GM23338 (cell line): Measurements from ENCODE around the gene ASB3. TPM values are rescaled to one million over a fixed set of nuclear protein-coding genes. Genes with fewer than 3 reads are reported as not detected.

Experiments used
- ATAC-seq: fragments of 200-7000 bp; cut with Tn5 transposase; 3 replicates; pipeline ENCODE4 v1.9.1; 2020
- DNase-seq: peaks from one replicate; pipeline ENCODE4 v3.0.0-alpha.2; 2015; ENCODE audit warnings: low spot score
- H2AFZ ChIP-seq: fragments of 200-600 bp; sonication (generic); 2 replicates; pipeline ENCODE4 v1.8.0; 2016; ENCODE audit warnings: antibody characterized with exemption, mild to moderate bottlenecking, moderate library complexity
- H3F3A ChIP-seq: fragments of 200-600 bp; sonication (generic); replicated peaks from 2 replicates; pipeline ENCODE4 v1.8.0; 2017; ENCODE audit warnings: antibody characterized with exemption, mixed run types, low read depth
- H3K27ac ChIP-seq: fragments of 200-600 bp; sonication (generic); 2 replicates; pipeline ENCODE4 v1.6.1; 2016; ENCODE audit warnings: low read depth
- H3K27me3 ChIP-seq: fragments of 200-600 bp; sonication (generic); 2 replicates; pipeline ENCODE4 v1.8.0; 2016; ENCODE audit warnings: mild to moderate bottlenecking, mixed run types, moderate library complexity; ENCODE audit not compliant: insufficient read depth
- H3K36me3 ChIP-seq: fragments of 200-600 bp; sonication (generic); 2 replicates; pipeline ENCODE4 v1.8.0; 2016; ENCODE audit warnings: mild to moderate bottlenecking; ENCODE audit not compliant: insufficient read depth
- H3K4me1 ChIP-seq: fragments of 200-600 bp; sonication (generic); 2 replicates; pipeline ENCODE4 v1.8.0; 2016; ENCODE audit warnings: mild to moderate bottlenecking, moderate library complexity; ENCODE audit not compliant: insufficient read depth
- H3K4me2 ChIP-seq: fragments of 200-600 bp; sonication (generic); 2 replicates; pipeline ENCODE4 v1.7.1; 2017; ENCODE audit warnings: mixed run types
- H3K4me3 ChIP-seq: fragments of 200-600 bp; sonication (generic); 2 replicates; pipeline ENCODE4 v1.6.1; 2016; ENCODE audit warnings: mixed run types
- H3K79me2 ChIP-seq: fragments of 200-600 bp; sonication (generic); replicated peaks from 2 replicates; pipeline ENCODE4 v1.8.0; 2017; ENCODE audit warnings: mild to moderate bottlenecking; ENCODE audit not compliant: insufficient read depth
- H3K9me2 ChIP-seq: fragments of 200-600 bp; sonication (generic); 2 replicates; pipeline ENCODE4 v1.8.0; 2017; ENCODE audit not compliant: insufficient read depth
- H4K20me1 ChIP-seq: fragments of 200-600 bp; sonication (generic); replicated peaks from 2 replicates; pipeline ENCODE4 v1.8.0; 2017; ENCODE audit warnings: mild to moderate bottlenecking; ENCODE audit not compliant: insufficient read depth
- H3K27ac Mint-ChIP-seq: 2 replicates; pipeline ENCODE4 v1.8.0; 2020; ENCODE audit warnings: inconsistent platforms, mild to moderate bottlenecking, moderate library complexity, mixed read lengths
- H3K27me3 Mint-ChIP-seq: 3 replicates; pipeline ENCODE4 v1.8.0; 2022; ENCODE audit warnings: low read depth, mild to moderate bottlenecking, moderate library complexity, mixed read lengths, inconsistent platforms; ENCODE audit not compliant: insufficient read depth, poor library complexity
- H3K36me3 Mint-ChIP-seq: 3 replicates; pipeline ENCODE4 v1.8.0; 2021; ENCODE audit warnings: low read depth, mild to moderate bottlenecking, inconsistent platforms, moderate library complexity, mixed read lengths
- H3K4me1 Mint-ChIP-seq: 3 replicates; pipeline ENCODE4 v1.8.0; 2020; ENCODE audit warnings: mild to moderate bottlenecking, inconsistent platforms, mixed read lengths
- H3K4me3 Mint-ChIP-seq: 3 replicates; pipeline ENCODE4 v1.8.0; 2021; ENCODE audit warnings: moderate library complexity, mild to moderate bottlenecking, inconsistent platforms, mixed read lengths
- H3K9me3 Mint-ChIP-seq: 3 replicates; pipeline ENCODE4 v1.8.0; 2020; ENCODE audit warnings: moderate library complexity, mild to moderate bottlenecking, inconsistent platforms, mixed read lengths
- CREB1 ChIP-seq: fragments of 250-450 bp; sonication (Bioruptor Pico); IDR thresholded peaks from 2 replicates; pipeline ENCODE4 v1.5.0; 2020; ENCODE audit warnings: low read depth, mild to moderate bottlenecking, moderate library complexity
- EZH2 ChIP-seq: fragments of 200-600 bp; sonication (generic); IDR thresholded peaks from one replicate; pipeline ENCODE4 v1.8.0; 2017; ENCODE audit warnings: antibody characterized with exemption, mild to moderate bottlenecking, low read depth; ENCODE audit not compliant: unreplicated experiment
- EZH2phosphoT487 ChIP-seq: fragments of 200-600 bp; sonication (generic); IDR thresholded peaks from one replicate; pipeline ENCODE4 v1.8.1; 2018; ENCODE audit warnings: antibody characterized with exemption; ENCODE audit not compliant: unreplicated experiment
- JUNB ChIP-seq: IDR thresholded peaks from one replicate; pipeline ENCODE4 v1.6.1; 2016; ENCODE audit warnings: antibody characterized with exemption; ENCODE audit not compliant: unreplicated experiment
- NANOG ChIP-seq: IDR thresholded peaks from 2 replicates; pipeline ENCODE4 v1.6.1; 2016; ENCODE audit warnings: antibody characterized with exemption, borderline replicate concordance
- POLR2AphosphoS5 ChIP-seq: IDR thresholded peaks from 2 replicates; pipeline ENCODE4 v1.6.1; 2016; ENCODE audit warnings: antibody characterized with exemption, low read depth
- STAT1 ChIP-seq: IDR thresholded peaks from one replicate; pipeline ENCODE4 v1.6.1; 2016; ENCODE audit warnings: antibody characterized with exemption; ENCODE audit not compliant: unreplicated experiment
- ZNF114 ChIP-seq: fragments of 250-450 bp; sonication (Bioruptor Pico); IDR thresholded peaks from 2 replicates; pipeline ENCODE4 v1.5.0; 2020; ENCODE audit warnings: mild to moderate bottlenecking, moderate library complexity
- ZNF331 ChIP-seq: fragments of 250-450 bp; sonication (Bioruptor Pico); IDR thresholded peaks from 2 replicates; pipeline ENCODE4 v1.5.0; 2020; ENCODE audit warnings: low read depth, mild to moderate bottlenecking, moderate library complexity
- polyA plus RNA-seq: library from polyadenylated mRNA; unstranded; fragments of >200 nt; fragmentation: Nextera tagmentation; extraction: Ambion mirVana; gene quantifications from 2 replicates; pipeline ENCODE4 v1.2.1, GENCODE V29; 2016
- total RNA-seq: library from RNA; depleted of rRNA; stranded (reverse); fragments of >200 nt; shearing (Covaris generic); gene quantifications from 2 replicates; pipeline ENCODE4 v1.2.3, GENCODE V29; 2014
- TF ChIP-seq, protein P1 (sequence below): fragments of 250-450 bp; sonication (Bioruptor Pico); IDR thresholded peaks from 2 replicates; pipeline ENCODE4 v1.5.0; 2020; ENCODE audit warnings: mild to moderate bottlenecking, moderate library complexity
- TF ChIP-seq, protein P2 (sequence below): IDR thresholded peaks from 2 replicates; pipeline ENCODE4 v1.6.1; 2016; ENCODE audit warnings: antibody characterized with exemption
- TF ChIP-seq, protein P3 (sequence below): IDR thresholded peaks from one replicate; pipeline ENCODE4 v1.6.1; 2018; ENCODE audit warnings: antibody characterized with exemption; ENCODE audit not compliant: unreplicated experiment
- TF ChIP-seq, protein P4 (sequence below), 2 experiments: fragments of 200-600 bp in 1 of 2; sonication (generic) in 1 of 2; conservative IDR thresholded peaks; 2 replicates each; pipeline versions ENCODE4 v1.5.1 to v1.6.1; 2016 to 2017; ENCODE audit warnings: antibody characterized with exemption in 2 of 2, low read depth in 2 of 2, mild to moderate bottlenecking in 2 of 2, moderate library complexity in 1 of 2

The ASB3 gene
- total and polyA plus RNA-seq, 2 experiments from 2014 or later, result 22.4 to 30.5 TPM

DNA sequence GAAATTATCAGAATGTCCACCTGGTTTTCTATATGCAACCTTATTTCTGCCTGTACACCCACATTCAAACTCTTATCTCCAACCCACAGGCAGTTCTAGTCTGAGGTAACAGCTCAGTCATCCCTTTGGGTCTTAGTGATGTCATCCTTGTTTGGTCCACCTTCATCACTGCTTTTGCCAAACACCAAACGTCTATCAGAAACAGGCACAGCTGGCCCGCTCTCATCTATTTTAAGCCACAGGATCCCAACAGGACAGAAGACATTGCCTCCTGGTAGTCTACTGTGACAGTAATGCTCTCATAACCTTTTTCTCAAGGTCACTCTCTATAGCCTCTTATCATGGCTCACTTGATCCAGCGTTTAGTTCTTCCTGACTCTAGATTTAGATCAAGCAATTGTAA, 118.1 kb downstream of the ASB3 start:
- no peaks in the 10 kb centered on the region for H3K27me3 Mint-ChIP-seq
- Histone ChIP-seq H3K79me2 (no peaks in the 10 kb centered on the region), H3K27me3 (no peaks in the 10 kb centered on the region), H3K9me2 (no peaks in the 10 kb centered on the region), H3K4me3 (no peak overlapping the region), H3F3A (no peaks in the 10 kb centered on the region), H3K4me2 (no peak overlapping the region), H4K20me1 (no peaks in the 10 kb centered on the region), H3K27ac (no peak overlapping the region), H3K36me3 (0 out of 2 replicates have a peak, but pooled peaks cover 3% of the 10 kb centered on the region), H3K4me1 (no peaks in the 10 kb centered on the region), H2AFZ (no peak overlapping the region)
- no peaks in the 10 kb centered on the region for H3K4me1 Mint-ChIP-seq
- H3K27ac Mint-ChIP-seq, result no peak overlapping the region
- no peak overlapping the region for H3K4me3 Mint-ChIP-seq
- no peak for TF ChIP-seq STAT1
- TF ChIP-seq, protein P1, sequence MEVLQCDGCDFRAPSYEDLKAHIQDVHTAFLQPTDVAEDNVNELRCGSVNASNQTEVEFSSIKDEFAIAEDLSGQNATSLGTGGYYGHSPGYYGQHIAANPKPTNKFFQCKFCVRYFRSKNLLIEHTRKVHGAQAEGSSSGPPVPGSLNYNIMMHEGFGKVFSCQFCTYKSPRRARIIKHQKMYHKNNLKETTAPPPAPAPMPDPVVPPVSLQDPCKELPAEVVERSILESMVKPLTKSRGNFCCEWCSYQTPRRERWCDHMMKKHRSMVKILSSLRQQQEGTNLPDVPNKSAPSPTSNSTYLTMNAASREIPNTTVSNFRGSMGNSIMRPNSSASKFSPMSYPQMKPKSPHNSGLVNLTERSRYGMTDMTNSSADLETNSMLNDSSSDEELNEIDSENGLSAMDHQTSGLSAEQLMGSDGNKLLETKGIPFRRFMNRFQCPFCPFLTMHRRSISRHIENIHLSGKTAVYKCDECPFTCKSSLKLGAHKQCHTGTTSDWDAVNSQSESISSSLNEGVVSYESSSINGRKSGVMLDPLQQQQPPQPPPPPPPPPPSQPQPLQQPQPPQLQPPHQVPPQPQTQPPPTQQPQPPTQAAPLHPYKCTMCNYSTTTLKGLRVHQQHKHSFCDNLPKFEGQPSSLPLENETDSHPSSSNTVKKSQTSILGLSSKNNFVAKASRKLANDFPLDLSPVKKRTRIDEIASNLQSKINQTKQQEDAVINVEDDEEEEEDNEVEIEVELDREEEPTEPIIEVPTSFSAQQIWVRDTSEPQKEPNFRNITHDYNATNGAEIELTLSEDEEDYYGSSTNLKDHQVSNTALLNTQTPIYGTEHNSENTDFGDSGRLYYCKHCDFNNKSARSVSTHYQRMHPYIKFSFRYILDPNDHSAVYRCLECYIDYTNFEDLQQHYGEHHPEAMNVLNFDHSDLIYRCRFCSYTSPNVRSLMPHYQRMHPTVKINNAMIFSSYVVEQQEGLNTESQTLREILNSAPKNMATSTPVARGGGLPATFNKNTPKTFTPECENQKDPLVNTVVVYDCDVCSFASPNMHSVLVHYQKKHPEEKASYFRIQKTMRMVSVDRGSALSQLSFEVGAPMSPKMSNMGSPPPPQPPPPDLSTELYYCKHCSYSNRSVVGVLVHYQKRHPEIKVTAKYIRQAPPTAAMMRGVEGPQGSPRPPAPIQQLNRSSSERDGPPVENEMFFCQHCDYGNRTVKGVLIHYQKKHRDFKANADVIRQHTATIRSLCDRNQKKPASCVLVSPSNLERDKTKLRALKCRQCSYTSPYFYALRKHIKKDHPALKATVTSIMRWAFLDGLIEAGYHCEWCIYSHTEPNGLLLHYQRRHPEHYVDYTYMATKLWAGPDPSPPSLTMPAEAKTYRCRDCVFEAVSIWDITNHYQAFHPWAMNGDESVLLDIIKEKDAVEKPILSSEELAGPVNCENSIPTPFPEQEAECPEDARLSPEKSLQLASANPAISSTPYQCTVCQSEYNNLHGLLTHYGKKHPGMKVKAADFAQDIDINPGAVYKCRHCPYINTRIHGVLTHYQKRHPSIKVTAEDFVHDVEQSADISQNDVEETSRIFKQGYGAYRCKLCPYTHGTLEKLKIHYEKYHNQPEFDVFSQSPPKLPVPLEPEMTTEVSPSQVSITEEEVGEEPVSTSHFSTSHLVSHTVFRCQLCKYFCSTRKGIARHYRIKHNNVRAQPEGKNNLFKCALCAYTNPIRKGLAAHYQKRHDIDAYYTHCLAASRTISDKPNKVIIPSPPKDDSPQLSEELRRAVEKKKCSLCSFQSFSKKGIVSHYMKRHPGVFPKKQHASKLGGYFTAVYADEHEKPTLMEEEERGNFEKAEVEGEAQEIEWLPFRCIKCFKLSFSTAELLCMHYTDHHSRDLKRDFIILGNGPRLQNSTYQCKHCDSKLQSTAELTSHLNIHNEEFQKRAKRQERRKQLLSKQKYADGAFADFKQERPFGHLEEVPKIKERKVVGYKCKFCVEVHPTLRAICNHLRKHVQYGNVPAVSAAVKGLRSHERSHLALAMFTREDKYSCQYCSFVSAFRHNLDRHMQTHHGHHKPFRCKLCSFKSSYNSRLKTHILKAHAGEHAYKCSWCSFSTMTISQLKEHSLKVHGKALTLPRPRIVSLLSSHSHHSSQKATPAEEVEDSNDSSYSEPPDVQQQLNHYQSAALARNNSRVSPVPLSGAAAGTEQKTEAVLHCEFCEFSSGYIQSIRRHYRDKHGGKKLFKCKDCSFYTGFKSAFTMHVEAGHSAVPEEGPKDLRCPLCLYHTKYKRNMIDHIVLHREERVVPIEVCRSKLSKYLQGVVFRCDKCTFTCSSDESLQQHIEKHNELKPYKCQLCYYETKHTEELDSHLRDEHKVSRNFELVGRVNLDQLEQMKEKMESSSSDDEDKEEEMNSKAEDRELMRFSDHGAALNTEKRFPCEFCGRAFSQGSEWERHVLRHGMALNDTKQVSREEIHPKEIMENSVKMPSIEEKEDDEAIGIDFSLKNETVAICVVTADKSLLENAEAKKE (CRISPR knock-in tag), result no peak
- no peak for TF ChIP-seq EZH2
- TF ChIP-seq EZH2phosphoT487, result no peak
- TF ChIP-seq ZNF331 (CRISPR knock-in tag), result no peak
- TF ChIP-seq, protein P2, sequence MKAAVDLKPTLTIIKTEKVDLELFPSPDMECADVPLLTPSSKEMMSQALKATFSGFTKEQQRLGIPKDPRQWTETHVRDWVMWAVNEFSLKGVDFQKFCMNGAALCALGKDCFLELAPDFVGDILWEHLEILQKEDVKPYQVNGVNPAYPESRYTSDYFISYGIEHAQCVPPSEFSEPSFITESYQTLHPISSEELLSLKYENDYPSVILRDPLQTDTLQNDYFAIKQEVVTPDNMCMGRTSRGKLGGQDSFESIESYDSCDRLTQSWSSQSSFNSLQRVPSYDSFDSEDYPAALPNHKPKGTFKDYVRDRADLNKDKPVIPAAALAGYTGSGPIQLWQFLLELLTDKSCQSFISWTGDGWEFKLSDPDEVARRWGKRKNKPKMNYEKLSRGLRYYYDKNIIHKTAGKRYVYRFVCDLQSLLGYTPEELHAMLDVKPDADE, result no peak
- no peak for TF ChIP-seq POLR2AphosphoS5
- no peak for TF ChIP-seq ZNF114 (CRISPR knock-in tag)
- TF ChIP-seq CREB1 (CRISPR knock-in tag), result no peak
- TF ChIP-seq, protein P3, sequence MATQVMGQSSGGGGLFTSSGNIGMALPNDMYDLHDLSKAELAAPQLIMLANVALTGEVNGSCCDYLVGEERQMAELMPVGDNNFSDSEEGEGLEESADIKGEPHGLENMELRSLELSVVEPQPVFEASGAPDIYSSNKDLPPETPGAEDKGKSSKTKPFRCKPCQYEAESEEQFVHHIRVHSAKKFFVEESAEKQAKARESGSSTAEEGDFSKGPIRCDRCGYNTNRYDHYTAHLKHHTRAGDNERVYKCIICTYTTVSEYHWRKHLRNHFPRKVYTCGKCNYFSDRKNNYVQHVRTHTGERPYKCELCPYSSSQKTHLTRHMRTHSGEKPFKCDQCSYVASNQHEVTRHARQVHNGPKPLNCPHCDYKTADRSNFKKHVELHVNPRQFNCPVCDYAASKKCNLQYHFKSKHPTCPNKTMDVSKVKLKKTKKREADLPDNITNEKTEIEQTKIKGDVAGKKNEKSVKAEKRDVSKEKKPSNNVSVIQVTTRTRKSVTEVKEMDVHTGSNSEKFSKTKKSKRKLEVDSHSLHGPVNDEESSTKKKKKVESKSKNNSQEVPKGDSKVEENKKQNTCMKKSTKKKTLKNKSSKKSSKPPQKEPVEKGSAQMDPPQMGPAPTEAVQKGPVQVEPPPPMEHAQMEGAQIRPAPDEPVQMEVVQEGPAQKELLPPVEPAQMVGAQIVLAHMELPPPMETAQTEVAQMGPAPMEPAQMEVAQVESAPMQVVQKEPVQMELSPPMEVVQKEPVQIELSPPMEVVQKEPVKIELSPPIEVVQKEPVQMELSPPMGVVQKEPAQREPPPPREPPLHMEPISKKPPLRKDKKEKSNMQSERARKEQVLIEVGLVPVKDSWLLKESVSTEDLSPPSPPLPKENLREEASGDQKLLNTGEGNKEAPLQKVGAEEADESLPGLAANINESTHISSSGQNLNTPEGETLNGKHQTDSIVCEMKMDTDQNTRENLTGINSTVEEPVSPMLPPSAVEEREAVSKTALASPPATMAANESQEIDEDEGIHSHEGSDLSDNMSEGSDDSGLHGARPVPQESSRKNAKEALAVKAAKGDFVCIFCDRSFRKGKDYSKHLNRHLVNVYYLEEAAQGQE, result no peak
- no peak for TF ChIP-seq JUNB
- TF ChIP-seq NANOG, result no peak
- TF ChIP-seq, protein P4, sequence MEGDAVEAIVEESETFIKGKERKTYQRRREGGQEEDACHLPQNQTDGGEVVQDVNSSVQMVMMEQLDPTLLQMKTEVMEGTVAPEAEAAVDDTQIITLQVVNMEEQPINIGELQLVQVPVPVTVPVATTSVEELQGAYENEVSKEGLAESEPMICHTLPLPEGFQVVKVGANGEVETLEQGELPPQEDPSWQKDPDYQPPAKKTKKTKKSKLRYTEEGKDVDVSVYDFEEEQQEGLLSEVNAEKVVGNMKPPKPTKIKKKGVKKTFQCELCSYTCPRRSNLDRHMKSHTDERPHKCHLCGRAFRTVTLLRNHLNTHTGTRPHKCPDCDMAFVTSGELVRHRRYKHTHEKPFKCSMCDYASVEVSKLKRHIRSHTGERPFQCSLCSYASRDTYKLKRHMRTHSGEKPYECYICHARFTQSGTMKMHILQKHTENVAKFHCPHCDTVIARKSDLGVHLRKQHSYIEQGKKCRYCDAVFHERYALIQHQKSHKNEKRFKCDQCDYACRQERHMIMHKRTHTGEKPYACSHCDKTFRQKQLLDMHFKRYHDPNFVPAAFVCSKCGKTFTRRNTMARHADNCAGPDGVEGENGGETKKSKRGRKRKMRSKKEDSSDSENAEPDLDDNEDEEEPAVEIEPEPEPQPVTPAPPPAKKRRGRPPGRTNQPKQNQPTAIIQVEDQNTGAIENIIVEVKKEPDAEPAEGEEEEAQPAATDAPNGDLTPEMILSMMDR (conservative IDR thresholded peaks at IDR 0.05; ENCODE audit: low read depth in 2 of 2), result no peak
- ATAC-seq (no peak), DNase-seq (no peak)
- peaks cover 10% of the 10 kb centered on the region; the same call in 2 of the 3 replicates for H3K9me3 Mint-ChIP-seq
- H3K36me3 Mint-ChIP-seq, result peaks cover 15% of the 10 kb centered on the region; the same call in 2 of the 3 replicates
